Stimulated activated CD4-positive, alpha-beta T cell treated with anti-CD3 and anti-CD28 coated beads, Interleukin-4, amount 100 ng/mL, for 24 hours (primary cell): ENCODE measurements around the gene SEMA7A.

ENCODE experiments used
- DNase-seq: peaks from one replicate; pipeline ENCODE4 v3.0.0-alpha.2; 2020

Gene SEMA7A

DNA sequence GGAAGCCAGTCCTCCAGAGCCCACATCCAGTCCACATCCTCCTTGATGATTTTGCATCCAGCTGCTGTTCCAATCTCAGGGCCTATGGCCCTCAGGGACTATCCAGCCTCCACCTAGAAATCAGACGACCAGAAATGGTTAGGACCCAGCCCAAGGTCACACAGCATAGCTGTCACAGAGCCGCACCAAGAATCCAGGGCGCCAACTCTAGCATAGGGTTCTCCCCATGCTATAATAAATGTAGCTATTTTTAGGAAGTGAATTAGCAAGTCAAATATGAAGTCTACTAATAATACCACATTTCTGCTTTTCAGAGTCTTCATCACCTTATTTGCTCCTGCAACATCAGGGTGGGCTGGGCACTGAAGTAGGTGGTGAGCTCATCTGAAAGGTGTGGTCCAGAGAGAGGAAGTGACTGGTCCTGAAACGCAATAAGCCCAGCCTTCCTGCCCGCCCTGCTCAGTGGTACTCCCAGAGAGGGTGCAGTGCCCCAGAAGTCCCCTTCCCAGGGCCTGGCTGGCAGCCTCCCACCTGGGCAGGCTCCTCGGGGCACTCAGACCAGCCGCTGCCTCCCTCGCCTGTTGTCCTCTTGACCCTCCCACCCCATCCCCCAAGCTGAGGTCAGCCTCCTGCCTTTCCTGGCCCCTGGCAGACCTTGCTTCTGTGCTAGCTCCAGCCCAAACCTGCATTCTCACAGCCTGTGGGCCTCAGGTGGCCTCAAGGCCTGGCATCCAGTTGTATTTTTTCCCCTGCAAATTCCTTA lies 48.7 kb downstream of the SEMA7A start:
- DNase-seq, result peak; percentile 73

GRCh38 chr15:74384566-74384880 lies 49.2 kb downstream of the SEMA7A start:
- no peak for DNase-seq

DNA sequence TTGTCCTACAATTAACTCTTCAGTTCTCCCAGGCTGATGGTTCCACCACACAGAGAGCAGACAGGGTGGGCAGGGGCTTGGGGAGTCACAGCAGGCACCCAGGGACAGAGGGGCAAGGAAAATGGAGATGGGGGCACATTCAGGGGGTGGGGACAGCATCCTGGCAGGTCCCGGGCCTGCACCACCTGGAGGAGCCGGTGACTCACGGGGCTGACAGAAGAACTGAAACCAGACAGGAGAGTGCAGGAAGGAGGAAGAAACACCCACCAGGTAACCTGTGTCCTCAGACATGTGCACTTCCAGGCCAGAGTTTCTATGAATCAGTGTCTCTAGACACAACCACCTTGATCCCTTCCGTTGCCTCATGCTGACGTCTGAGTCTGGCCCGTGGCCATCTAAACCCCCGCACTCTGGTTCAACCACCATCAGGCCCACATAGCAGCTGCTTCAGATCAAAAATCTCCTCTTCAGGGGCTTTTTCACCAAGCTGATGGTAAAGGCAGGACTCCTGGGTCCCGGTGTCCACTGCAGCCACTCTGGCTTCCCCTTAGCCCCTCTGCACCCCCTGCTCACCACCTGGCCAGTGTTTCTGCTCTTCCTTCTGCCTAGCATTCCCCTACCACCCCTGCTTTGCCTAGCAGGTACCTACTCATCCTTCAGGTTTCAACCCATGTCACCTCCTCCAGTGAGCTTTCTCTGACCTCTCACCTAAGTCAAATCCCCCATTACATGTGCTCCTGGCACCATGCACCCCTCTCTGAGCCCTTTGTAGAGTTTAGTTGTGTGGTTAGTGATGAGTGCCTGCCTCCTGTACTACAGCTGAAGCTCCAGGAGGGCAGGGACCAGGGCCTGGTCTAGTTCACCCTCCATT lies 49.8 kb downstream of the SEMA7A start:
- DNase-seq, result peak; percentile 79

DNA sequence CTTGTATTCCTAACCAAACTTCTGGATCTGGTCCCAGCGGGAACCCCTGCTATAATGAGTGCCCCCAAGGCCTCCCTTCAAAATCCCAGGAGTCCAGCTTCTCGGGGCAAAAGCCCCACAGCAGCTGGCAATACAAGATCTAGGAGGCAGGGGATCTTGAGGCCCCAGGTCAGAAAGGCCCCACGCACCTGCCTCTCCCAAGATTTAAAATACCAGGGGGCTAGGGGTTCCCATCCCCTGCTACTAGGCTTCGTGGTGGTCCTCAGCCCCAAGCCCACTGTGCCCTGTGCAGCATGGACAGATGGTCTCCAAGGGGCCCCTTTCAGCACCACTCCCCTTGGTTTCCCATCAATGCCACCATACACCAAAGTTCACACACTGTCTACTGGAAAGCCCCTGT lies 50.5 kb downstream of the SEMA7A start:
- no peak for DNase-seq

DNA sequence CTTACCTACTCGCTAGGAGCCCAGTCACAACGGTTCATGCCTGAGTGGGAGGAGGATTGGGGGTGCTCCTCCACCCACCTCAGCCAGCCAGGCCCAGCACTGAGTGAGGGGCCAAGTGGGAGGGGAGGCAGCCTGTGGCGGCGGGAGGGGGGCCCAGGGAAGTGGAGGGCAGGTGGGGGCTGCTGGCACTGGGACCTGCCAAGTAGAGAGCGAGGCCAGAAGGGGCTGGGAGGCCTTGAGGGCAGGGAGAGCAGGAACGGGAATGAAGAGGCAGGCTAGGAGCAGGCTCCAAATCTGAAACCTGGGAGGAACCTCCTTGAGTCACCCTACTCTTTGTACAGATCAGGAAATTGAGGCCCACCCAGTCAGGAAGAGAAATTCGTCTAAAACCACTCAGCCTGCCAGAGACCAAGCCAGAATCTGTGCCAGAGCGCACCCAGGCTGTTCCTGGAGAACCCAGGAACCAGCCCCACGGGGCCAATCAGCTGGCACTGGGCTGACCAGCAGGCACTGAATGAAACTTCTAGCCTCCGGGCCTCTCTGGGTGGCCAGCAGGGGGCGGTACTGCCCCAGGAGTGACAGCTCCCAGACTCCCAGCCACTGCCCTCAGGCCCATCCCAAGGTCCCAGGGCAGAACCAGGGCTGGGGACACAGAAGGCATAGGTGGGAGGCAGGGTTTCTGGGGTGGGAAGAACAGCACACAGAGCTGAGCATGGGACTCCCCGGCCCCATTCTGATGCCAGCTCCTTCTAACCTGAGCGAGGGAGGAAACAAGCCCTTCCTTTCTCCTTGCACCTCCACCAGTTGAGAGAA lies 51.5 kb downstream of the SEMA7A start:
- DNase-seq, result peak; percentile 77

- DNase-seq, result no peak
Measured at GRCh38 chr15:74381481-74381880, 52.3 kb downstream of the SEMA7A start.

DNA sequence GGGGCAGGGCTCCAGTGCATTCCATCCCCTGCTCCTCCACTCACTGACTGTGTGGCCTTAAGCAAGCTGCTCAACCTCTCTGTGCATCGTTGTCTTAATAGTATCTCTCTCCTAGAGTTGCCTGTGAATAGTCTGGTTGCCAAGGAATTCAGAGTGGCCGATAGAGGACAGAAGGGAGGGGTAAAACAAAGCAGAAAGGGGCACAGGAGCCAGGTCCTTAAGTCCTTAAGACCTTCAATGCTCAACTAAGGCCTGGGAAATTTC lies 52.6 kb downstream of the SEMA7A start:
- no peak for DNase-seq

GRCh38 chr15:74380361-74381189 lies 53.2 kb downstream of the SEMA7A start:
- DNase-seq, result no peak

DNA sequence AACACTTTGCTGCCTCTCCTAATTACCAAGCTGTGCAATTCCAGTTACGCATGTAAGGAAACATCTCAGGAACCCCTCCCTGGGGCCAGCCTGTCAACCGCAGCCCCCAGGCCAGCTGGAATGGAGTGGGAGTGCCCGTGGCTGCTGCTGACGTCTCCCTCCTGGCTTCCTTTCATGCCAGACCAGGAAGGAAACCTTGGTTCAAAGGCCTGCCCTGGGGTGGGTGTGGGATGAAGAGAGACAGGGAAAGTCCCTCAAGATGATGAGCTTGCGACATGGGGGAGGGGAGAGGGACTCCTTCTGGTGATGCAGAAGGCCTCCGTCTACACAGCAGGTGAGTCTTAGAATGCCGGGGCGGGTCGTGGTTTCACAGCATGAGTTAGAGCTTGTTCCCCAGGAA lies 54.9 kb downstream of the SEMA7A start:
- peak; percentile 84 for DNase-seq

GRCh38 chr15:74377831-74378766 lies 55.7 kb downstream of the SEMA7A start:
- no peak for DNase-seq

DNA sequence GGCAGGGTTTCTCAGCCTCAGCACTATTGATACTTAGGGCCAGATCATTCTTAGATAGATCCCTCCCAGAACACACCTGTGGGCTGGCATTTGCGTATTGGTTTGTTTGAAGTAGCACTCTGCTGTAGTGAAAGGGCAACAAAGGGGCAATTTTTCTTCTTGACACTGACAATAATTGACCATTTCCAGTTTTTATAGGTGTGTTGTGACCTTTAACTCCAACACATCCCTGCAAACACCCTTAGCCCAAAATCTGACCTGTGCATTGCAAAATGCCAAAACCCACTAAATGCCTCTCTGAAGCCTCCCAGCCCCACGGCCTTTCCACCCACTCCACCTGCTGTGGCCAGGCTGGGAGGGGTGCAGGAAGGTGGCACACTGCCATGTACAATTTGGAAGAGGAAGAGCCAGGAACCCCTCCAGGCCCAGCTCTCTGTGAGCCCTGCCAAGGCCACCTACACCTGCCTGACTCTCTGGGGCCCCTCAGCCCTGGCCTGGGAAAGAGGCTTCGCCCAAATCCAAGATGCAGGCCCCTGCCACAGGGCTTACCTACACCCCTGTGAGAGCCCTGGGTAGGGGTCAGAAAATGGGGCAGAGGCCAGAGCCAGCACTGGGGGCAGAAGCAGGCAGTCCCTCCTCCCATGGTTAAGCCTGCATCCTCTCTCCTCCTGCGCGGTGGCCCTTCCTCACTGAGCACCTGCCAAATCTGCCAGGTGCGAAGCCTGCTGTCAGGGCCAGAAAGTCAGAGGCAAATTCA lies 56.8 kb downstream of the SEMA7A start:
- no peak for DNase-seq

DNA sequence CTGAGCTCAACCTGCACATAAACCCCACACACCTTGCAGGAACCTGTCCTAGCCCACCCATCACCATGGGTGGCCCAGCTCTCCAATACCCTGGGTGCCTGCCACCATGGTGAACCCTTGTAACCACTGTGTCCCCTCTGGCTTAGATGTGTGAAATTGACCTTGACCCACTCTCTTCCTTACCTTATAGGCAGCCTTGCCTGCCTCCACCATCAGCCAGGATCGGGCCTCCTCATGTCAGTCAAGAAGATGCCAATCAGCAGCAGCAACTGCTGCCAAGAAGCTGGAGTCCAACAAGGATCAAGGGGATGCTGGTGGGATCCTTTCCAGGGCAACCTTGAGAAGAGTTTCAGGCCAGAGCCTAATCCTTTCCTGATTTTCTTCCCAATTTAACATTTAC lies 57.5 kb downstream of the SEMA7A start:
- DNase-seq, result no peak

GRCh38 chr15:74375303-74375693 lies 58.5 kb downstream of the SEMA7A start:
- DNase-seq, result peak; percentile 92

- no peak for DNase-seq
Measured at GRCh38 chr15:74374648-74375302, 59.0 kb downstream of the SEMA7A start.

DNA sequence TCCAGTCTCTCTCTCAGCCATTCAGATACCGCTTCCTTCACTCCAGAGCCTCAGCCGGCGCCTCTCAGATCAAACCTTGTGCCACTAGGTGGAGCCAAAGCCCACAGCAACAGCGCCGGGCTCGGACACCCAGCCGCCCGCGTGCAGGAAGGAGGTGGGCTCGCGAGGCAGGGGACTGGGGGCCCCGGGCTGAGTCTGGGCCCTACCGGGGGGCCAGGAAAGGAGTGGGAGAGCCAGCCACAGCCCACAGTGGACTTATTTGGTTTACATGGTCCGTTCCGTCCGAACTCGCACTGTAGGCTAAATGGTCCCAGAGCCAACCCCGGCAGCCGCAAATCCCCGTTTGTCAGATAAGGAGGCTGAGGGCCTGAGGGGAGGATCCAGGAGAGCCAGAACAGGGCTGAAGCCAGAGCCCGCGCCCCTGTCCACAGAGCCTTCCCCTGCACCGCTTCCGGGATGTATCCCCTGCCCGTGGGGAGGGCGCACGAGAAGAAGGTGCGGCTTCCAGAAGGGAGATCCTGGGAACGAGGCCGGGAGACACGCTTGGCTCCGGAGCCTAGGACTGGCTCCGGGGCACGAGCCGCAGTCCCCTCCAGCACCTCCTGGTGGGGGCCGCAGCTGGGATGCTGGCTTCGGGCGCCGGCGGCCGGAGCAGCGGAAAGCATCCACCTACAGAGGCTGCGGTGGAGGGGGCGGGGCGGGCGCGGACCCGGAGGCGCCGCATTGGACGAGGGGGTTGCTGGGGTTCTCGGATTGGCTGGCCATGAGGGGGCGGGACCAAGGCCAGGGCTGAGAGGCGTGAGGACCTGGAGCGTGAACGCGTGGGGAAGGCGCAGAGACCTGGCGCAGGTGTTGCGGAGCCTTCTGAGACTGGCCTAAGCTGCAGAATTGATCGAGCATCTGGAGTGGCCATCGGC lies 59.8 kb downstream of the SEMA7A start:
- DNase-seq, result peak; percentile 95

GRCh38 chr15:74373056-74373650 lies 60.6 kb downstream of the SEMA7A start:
- no peak for DNase-seq

GRCh38 chr15:74370471-74370870 lies 63.3 kb downstream of the SEMA7A start:
- DNase-seq, result no peak

DNA sequence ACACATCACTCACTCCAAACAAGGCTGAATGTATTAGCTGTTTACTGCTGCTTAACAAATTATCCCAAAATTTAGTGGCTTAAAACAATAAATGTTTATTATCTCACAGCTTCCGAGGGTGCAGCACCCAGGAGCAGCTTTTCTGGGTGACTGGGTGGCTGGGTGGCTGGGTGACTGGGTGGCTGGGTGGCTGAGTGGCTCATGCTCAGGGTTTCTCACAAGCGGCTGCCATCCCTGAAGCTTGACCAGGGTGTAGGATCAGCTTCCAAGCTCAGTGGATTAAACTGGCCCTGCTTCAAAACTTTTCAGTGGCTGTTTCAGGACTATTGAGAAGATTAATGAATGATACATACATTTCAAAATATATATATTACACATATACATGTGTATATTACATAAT lies 64.0 kb downstream of the SEMA7A start:
- no peak for DNase-seq
